Measurements from ENCODE around the gene KRT15. TPM values are rescaled to one million over a fixed set of nuclear protein-coding genes. Genes with fewer than 3 reads are reported as not detected.

Gene KRT15
- total and polyA plus RNA-seq, 2 of the 8 experiments (the other 6 are each of a cell fraction or from before 2014, with no cell fraction given) = 0.11 to 0.13 TPM

- ChIA-PET POLR2A (ENCODE audit: partially characterized antibody) (interaction anchor here (1.6 kb wide), 1 partner anchor 64 kb away, joined by 5 read pairs; the partner anchor contains the start of gene KRT19), CTCF (ENCODE audit: partially characterized antibody) (interaction anchor here (1.3 to 2.0 kb wide), 4 partner anchors 11 to 85 kb away, joined by 4 to 5 read pairs (median 4); no protein-coding TSS in a partner anchor)
- Histone ChIP-seq H3K4me2 (ENCODE audit: insufficient read depth in 1 of 2, low read depth in 2 of 2, low read length in 2 of 2) (no peak overlapping the region), H3K4me3 (ENCODE audit: extremely low read depth in 1 of 4, insufficient read depth in 2 of 4, low read depth in 3 of 4, low read length in 4 of 4) (no peak overlapping the region), H3K9ac (replicated peaks in 1 of 4; ENCODE audit: extremely low read depth in 1 of 4, low read depth in 3 of 4, low read length in 3 of 4) (no peak overlapping the region), H3K27ac (ENCODE audit: low read depth, low read length) (no peak overlapping the region), H2BK120ac (replicated peaks; ENCODE audit: low read depth, low read length) (no peak overlapping the region), H2AK5ac (ENCODE audit: low read depth, low read length) (no peak overlapping the region), H4K5ac (ENCODE audit: insufficient read length, low read depth, low read length) (no peak overlapping the region), H2BK5ac (ENCODE audit: low read depth, low read length) (no peak overlapping the region; the same call in 1 of the 2 replicates), H2BK20ac (ENCODE audit: low read length) (no peak overlapping the region), H3K4me1 (replicated peaks in 1 of 4; ENCODE audit: control insufficient read depth in 3 of 4, insufficient read depth in 4 of 4, low read length in 3 of 4) (no peaks in the 10 kb centered on the region), H4K20me1 (replicated peaks in 1 of 2; ENCODE audit: control insufficient read depth in 1 of 2, insufficient read depth in 2 of 2, low read length in 2 of 2) (no peaks in the 10 kb centered on the region), H3K23me2 (ENCODE audit: low read depth, low read length) (no peaks in the 10 kb centered on the region), H4K8ac (ENCODE audit: extremely low read depth, insufficient read depth, low read length) (no peak overlapping the region), H3K79me1 (ENCODE audit: low read depth, low read length) (no peaks in the 10 kb centered on the region), H3K4ac (replicated peaks; ENCODE audit: insufficient read length, low read depth, low read length) (no peak overlapping the region), H3K79me2 (ENCODE audit: control insufficient read depth in 1 of 2, insufficient read depth in 2 of 2, low read length in 2 of 2) (no peaks in the 10 kb centered on the region), H2AFZ (ENCODE audit: low read length) (no peak overlapping the region), H3K23ac (ENCODE audit: insufficient read length) (no peak overlapping the region), H3K14ac (ENCODE audit: insufficient read length) (no peak overlapping the region), H3K36me3 (ENCODE audit: control insufficient read depth in 2 of 4, insufficient read depth in 4 of 4, low read length in 3 of 4) (no peaks in the 10 kb centered on the region), H3K56ac (replicated peaks; ENCODE audit: insufficient read length, low read depth, low read length) (no peak overlapping the region), H3K9me3 (ENCODE audit: insufficient read depth in 2 of 2, low read depth in 1 of 2, low read length in 1 of 2) (no peaks in the 10 kb centered on the region; a peak in 1 of 4 replicates), H4K91ac (replicated peaks; ENCODE audit: insufficient read length, low read length) (no peak overlapping the region), H2BK12ac (ENCODE audit: low read depth, low read length) (no peak overlapping the region), H3K27me3 (replicated peaks in 1 of 4; ENCODE audit: control insufficient read depth in 3 of 4, extremely low read depth in 1 of 4, insufficient read depth in 3 of 4, low read length in 3 of 4) (no peaks in the 10 kb centered on the region), H2BK15ac (ENCODE audit: low read length) (no peak overlapping the region), H3K18ac (ENCODE audit: extremely low read depth, low read length) (no peak overlapping the region)
- no peak for TF ChIP-seq KDM4A (IDR thresholded peaks at IDR 0.05; ENCODE audit: low read depth, low read length, severe bottlenecking)
- TF ChIP-seq SAP30 (IDR thresholded peaks at IDR 0.05; ENCODE audit: insufficient read depth, insufficient replicate concordance, low read length) = no peak
- TF ChIP-seq GABPA (IDR thresholded peaks at IDR 0.05; ENCODE audit: borderline replicate concordance, insufficient read depth, low read length) = no peak
- TF ChIP-seq BCL11A (IDR thresholded peaks at IDR 0.05; ENCODE audit: low read depth in 2 of 2, low read length in 2 of 2) = no peak
- TF ChIP-seq SIRT6 (IDR thresholded peaks at IDR 0.05; ENCODE audit: low read length) = no peak
- TF ChIP-seq MAFK (IDR thresholded peaks at IDR 0.05; ENCODE audit: low read depth, low read length) = no peak
- no peak for TF ChIP-seq POLR2A (IDR thresholded peaks at IDR 0.05; ENCODE audit: control extremely low read depth in 1 of 2, low read depth in 2 of 2, low read length in 2 of 2)
- no peak for TF ChIP-seq BRCA1 (IDR thresholded peaks at IDR 0.05; ENCODE audit: low read depth, low read length)
- TF ChIP-seq TAF1 (IDR thresholded peaks at IDR 0.05; ENCODE audit: low read depth, low read length) = no peak
- no peak for FAIRE-seq
- 94% methylated on average over 8 of the region's 8 CpGs; no CpG with 5 or more reads in 1 of the 2 experiments for WGBS, 2 experiments (ENCODE audit: extremely low coverage in 1 of 2, insufficient coverage in 1 of 2, insufficient read length in 1 of 2, insufficient replicate concordance in 2 of 2, low coverage in 1 of 2, low lambda C conversion rate in 2 of 2, missing lambda C conversion rate in 1 of 2)
- DNase-seq (ENCODE audit: low read depth in 1 of 2, low spot score in 2 of 2) = no peak
Measured at GRCh38 chr17:41463746-41464145, 54.9 kb downstream of the KRT15 start.
